HUES6 (cell line): ENCODE data around the gene PFKL.
A peak's percentile ranks its signal among the peaks of the same experiment; 100 is the strongest.

Source experiments
- H3K27ac ChIP-seq: 2 replicates; pipeline ENCODE4 v1.7.0; 2013; ENCODE audit warnings: low read depth, mild to moderate bottlenecking, low read length, inconsistent platforms
- H3K27me3 ChIP-seq: 2 replicates; pipeline ENCODE4 v1.6.1; 2013; ENCODE audit warnings: low read length; ENCODE audit not compliant: control insufficient read depth, insufficient read depth
- H3K36me3 ChIP-seq: 2 replicates; pipeline ENCODE4 v1.6.1; 2013; ENCODE audit warnings: low read length; ENCODE audit not compliant: control insufficient read depth, insufficient read depth
- H3K4me1 ChIP-seq: 2 replicates; pipeline ENCODE4 v1.6.1; 2013; ENCODE audit warnings: low read length; ENCODE audit not compliant: control insufficient read depth, insufficient read depth
- H3K4me3 ChIP-seq: 2 replicates; pipeline ENCODE4 v1.5.1; 2013; ENCODE audit warnings: low read depth, low read length
- H3K9ac ChIP-seq: one replicate; pipeline ENCODE4 v1.6.1; 2013; ENCODE audit warnings: mild to moderate bottlenecking, low read length
- H3K9me3 ChIP-seq: 2 replicates; pipeline ENCODE4 v1.6.1; 2013; ENCODE audit warnings: low read depth, low read length; ENCODE audit not compliant: control insufficient read depth, insufficient read depth

PFKL gene

DNA sequence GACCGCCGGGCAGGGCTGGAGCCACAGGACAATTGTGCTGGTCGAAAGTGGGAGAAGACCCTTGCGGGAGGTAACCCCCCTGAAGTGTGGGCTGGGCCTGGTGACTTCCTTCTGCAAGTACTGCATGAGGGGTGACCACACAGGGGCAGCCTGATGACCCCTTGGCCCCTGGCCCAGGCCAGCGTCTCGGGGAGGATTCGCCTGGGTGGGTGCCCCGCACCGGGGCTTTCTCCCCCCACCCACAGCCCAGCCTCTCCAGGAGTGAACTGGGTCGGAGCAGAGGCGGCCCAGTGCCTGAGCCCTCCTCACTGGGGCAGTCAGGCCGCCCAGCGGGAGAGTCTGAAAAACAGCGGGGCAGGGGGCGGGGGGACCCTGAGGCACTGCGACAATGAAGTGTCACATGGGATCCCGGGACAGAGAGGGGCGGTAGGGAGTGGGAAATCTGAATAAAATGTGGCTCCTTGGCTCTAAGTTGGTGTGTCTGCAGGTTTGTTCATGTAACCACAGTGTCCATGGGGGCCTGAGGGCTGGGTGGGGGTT lies 36.6 kb upstream of the PFKL start:
- Histone ChIP-seq H3K27me3 (no peaks in the 10 kb centered on the region), H3K9ac (peak overlapping the region; percentile 56), H3K9me3 (no peaks in the 10 kb centered on the region), H3K36me3 (no peaks in the 10 kb centered on the region; the same call in 1 of the 2 replicates), H3K27ac (peak overlapping the region; percentile 70; the same call in 1 of the 2 replicates), H3K4me3 (peak overlapping the region; percentile 35; the same call in 1 of the 2 replicates), H3K4me1 (peaks cover 20% of the 10 kb centered on the region)

DNA sequence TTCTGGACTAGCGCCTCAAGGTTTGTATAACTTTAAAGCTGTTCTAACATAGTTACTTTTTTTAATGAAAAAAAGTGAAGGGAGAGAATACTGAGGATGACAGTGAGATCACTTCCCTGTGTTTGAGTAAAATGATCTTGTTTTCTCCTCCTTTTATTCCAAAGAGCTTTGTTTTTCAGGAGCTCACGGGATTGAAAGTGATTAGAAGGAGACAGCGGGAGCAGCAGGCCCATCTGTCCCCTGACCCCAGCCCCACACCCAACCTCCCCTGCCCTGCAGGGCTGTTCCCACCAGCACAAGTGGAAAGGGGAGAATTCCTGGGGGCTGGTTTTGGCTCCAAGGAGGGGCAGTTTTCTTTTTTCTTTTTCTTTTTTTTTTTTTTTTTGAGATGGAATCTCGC lies 36.1 kb upstream of the PFKL start:
- peaks cover 20% of the 10 kb centered on the region for H3K4me1 ChIP-seq
- no peak overlapping the region; the same call in 1 of the 2 replicates for H3K27ac ChIP-seq
- H3K9me3 ChIP-seq, result no peaks in the 10 kb centered on the region
- no peaks in the 10 kb centered on the region for H3K36me3 ChIP-seq
- no peaks in the 10 kb centered on the region for H3K27me3 ChIP-seq
- peak overlapping the region; percentile 56 for H3K9ac ChIP-seq
- 0 out of 2 replicates have a peak overlapping the region, but pooled peaks have one; percentile 35 for H3K4me3 ChIP-seq

DNA sequence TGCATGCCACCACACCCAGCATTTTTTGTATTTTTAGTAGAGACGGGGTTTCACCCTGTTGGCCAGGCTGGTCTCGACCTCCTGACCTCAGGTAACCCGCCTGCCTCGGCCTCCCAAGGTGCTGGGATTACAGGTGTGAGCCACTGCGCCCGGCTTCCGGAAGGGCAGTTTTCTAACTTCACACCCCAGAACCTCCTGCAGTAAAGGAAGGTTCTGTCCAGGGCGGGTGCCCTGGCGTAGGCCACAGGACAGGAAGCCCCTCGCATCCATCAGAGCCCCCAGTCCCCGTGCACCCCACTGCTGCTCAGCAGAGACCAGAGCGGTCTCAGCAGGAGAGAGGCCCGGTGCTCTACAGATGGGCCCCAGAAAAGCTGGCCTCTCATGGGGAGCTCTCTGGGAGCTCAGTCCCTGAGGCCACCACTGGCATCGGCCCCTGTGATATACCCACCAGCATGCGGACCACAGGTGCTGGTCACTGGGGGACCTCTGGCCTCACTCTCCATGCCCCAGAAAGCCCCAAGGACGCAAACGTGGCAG lies 34.1 kb upstream of the PFKL start:
- Histone ChIP-seq H3K27ac (no peak overlapping the region), H3K9me3 (no peaks in the 10 kb centered on the region), H3K27me3 (no peaks in the 10 kb centered on the region), H3K4me3 (no peak overlapping the region), H3K36me3 (no peaks in the 10 kb centered on the region), H3K4me1 (peaks cover 18% of the 10 kb centered on the region), H3K9ac (no peak overlapping the region)

DNA sequence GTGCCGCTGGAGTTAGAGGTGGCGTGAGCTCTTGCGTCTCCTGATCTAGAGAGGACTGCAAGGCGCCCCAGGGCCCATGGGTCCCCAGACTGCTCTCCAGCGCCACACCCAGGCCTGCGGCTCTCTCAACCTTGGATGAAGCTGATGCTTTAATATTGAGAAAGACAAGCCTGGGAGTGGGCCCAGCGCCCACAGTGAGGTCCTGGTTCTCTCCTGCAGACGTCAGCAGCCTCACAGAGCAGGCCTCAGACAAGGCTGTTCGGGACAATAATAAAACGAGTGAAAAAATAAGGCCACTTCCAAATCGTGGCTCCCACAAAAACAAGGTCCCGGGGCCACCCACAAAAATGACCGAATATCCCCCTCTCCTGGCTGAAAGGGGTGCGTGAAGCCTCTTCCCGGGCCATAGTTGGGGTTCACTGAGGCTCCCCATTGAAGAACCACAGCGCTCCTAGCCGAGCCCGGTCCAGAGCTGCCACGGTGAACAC lies 32.2 kb upstream of the PFKL start:
- peaks cover 9% of the 10 kb centered on the region for H3K4me1 ChIP-seq
- H3K27ac ChIP-seq, result no peak overlapping the region
- no peaks in the 10 kb centered on the region for H3K27me3 ChIP-seq
- H3K9ac ChIP-seq, result no peak overlapping the region
- H3K9me3 ChIP-seq, result no peaks in the 10 kb centered on the region
- no peaks in the 10 kb centered on the region for H3K36me3 ChIP-seq
- no peak overlapping the region for H3K4me3 ChIP-seq

DNA sequence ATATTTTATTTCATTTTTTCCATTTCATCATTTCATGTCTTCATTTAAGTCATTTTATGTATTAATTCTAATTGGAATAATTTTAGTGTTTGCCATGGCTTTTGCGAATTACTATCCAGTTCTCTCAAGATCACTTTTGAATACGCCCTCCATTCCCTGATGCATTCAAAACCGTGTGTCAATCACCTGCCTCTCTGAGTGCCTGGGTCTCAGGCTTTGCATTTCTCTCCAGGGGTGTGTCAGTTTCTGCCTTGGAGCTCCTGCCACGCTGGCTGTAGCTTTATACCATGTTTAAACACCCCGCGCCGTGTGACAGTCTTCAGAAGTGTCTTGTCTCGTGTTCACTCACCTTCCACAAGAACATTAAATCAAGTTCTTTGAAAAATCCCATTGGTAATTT lies 30.8 kb upstream of the PFKL start:
- no peak overlapping the region for H3K27ac ChIP-seq
- no peak overlapping the region for H3K4me3 ChIP-seq
- no peaks in the 10 kb centered on the region for H3K27me3 ChIP-seq
- H3K36me3 ChIP-seq, result no peaks in the 10 kb centered on the region
- H3K9ac ChIP-seq, result no peak overlapping the region
- no peaks in the 10 kb centered on the region for H3K9me3 ChIP-seq
- no peaks in the 10 kb centered on the region; the same call in 1 of the 2 replicates for H3K4me1 ChIP-seq

DNA sequence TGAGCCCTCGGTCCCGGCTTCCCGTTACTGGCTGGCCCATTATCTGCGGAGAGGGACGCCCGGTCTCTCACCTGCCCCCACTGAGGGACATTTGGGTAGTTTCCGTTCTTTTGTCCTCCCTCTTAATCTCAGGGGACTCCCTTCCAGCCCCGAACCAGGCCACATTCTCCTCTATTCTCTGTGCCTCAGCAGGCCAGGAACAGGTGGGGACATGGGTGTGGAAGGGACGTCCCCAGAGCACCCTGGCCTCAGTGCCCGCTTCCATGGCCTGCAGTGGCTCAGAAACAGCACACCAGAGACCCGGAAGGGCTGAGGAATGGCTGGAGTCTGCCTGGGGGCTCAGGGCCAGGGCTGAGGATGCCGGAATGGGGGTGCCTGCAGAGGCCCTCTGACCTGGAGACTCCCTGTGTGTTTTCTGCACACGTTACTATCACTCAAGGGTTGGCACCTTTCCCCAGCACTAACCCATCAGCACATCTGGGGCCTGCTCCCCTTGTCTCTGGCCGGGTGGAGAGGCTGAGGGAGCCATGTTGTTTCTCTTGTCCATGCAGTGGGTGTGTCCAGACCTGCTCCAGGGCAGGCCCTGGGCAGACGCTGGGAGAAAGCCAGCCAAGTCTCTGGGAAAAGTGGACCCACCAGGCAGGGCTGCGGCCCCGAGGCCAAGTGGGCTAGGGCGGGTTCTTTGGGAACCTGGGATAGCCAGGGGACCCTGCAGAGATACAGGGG lies 28.1 kb upstream of the PFKL start:
- Histone ChIP-seq H3K27me3 (no peaks in the 10 kb centered on the region; the same call in 1 of the 2 replicates), H3K36me3 (no peaks in the 10 kb centered on the region), H3K4me3 (no peak overlapping the region), H3K9me3 (no peaks in the 10 kb centered on the region), H3K9ac (no peak overlapping the region), H3K27ac (no peak overlapping the region), H3K4me1 (no peaks in the 10 kb centered on the region; the same call in 1 of the 2 replicates)

DNA sequence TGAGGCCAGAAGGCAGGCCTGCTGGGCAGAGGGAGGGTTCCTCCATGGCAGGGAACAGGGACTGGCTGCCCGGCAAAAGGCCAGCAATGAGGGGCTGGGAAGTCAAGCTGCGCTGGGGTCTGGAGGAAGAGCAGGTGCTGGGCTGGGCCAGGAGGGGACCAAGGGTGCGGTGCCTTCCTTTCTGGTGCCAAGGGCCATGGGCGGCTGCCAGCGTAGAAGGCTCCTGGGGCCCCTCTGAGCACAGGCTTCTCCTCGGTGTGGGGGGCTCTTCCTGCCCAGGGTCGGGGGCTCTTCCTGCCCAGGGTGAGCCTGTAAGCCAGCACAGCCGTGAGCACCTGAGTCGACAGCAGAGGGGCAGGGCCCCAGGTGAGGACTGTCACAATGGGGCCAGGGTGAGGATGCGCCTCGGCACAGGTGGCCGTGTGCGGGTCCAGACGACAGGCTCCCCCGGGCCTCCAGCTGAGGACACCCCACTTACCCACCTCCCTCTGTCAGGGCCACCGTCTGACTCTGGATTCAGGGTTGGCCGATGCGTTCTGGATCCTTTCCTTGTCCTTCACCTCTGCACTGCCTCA lies 27.5 kb upstream of the PFKL start:
- H3K27ac ChIP-seq, result no peak overlapping the region
- no peaks in the 10 kb centered on the region for H3K9me3 ChIP-seq
- H3K4me1 ChIP-seq, result no peaks in the 10 kb centered on the region; the same call in 1 of the 2 replicates
- H3K27me3 ChIP-seq, result no peaks in the 10 kb centered on the region; the same call in 1 of the 2 replicates
- no peaks in the 10 kb centered on the region for H3K36me3 ChIP-seq
- H3K4me3 ChIP-seq, result no peak overlapping the region
- H3K9ac ChIP-seq, result no peak overlapping the region

DNA sequence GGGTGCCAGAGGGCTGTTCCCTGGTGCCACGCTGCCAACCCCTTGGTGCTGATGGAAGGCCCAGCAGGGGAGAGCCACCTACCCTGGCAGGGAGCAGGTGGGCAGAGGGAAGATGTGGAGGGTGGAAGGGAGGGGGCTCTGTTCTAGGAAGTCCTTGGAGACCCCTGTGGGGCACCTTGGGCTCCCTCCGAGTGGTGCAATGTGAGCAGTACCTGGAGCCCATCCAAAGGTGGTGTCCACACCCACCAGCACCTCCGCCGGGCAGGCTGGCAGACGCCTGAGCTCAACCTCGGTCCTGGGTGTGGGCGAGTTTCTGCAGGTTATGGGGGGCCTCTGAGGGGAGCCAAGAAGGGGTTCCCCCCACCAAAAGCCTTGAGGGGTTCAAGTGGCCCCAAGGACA lies 26.8 kb upstream of the PFKL start:
- no peaks in the 10 kb centered on the region for H3K9me3 ChIP-seq

DNA sequence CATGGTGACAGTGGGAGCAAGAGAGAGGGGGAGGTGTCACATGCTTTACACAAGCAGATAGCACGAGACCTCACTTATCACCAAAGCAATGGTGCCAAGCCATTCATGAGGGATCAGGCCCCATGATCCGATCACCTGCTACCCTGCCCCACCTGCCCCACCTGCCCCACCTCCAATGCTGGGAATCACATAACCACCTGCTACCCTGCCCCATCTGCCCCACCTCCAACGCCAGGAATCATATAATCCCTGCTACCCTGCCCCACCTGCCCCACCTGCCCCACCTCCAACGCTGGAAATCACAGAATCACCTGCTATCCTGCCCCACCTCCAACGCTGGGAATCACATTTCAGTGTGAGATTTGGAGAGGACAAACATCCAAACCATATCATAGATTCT lies 24.8 kb upstream of the PFKL start:
- Histone ChIP-seq H3K9me3 (no peaks in the 10 kb centered on the region), H3K27ac (no peak overlapping the region), H3K9ac (no peak overlapping the region), H3K27me3 (no peaks in the 10 kb centered on the region; the same call in 1 of the 2 replicates), H3K4me1 (no peaks in the 10 kb centered on the region; the same call in 1 of the 2 replicates), H3K4me3 (no peak overlapping the region), H3K36me3 (no peaks in the 10 kb centered on the region)

More for the DNA sequence above, 26.8 kb upstream of the PFKL start:
- Histone ChIP-seq H3K36me3 (no peaks in the 10 kb centered on the region), H3K4me1 (no peaks in the 10 kb centered on the region; the same call in 1 of the 2 replicates), H3K9ac (no peak overlapping the region), H3K4me3 (no peak overlapping the region), H3K27ac (no peak overlapping the region), H3K27me3 (no peaks in the 10 kb centered on the region; the same call in 1 of the 2 replicates)

DNA sequence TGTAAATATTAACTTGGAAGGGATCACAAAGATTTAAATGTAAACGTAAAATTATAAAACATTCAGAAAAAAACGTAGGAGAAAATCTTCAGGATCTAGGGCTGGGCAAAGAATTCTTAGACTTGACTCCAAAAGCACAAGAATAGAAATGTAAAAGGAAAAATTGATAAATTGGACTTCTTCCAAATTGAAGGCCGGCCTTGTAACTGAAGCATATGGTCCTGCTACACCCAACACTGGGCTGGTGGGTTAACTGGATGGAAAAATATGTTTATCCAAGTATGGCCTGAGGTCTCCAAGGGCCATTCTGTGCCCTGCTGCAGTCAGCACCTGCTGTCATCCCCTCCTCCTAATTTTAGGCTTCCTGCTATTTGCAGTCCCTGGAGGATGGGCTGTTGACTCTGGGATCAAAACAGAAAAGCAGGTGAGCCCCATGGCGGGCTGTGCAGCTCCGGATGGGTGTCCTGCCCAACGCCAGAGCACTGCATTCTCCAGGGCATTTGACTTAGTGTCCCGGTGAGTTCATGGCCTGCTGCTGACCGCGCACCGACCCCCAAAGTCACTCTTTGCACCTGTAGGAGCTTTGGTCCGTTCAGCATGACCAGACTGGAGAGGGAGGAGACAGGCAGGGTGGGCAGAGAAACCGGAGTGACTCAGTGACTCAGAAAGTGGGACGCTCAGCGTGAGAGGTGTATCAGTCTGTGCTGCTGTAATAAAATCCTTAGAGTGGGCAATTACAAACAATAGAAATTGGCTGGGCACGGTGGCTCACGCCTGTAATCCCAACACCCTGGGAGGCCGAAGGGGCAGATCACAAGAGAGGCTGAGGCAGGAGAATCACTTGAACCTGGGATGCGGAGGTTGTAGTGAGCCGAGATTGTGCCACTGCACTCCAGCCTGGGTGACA lies 20.2 kb upstream of the PFKL start:
- Histone ChIP-seq H3K27ac (no peak overlapping the region), H3K27me3 (peaks cover 5% of the 10 kb centered on the region), H3K9ac (no peak overlapping the region), H3K4me3 (no peak overlapping the region), H3K36me3 (no peaks in the 10 kb centered on the region), H3K4me1 (peaks cover 23% of the 10 kb centered on the region), H3K9me3 (no peaks in the 10 kb centered on the region)
